ENCODE results near the gene APAF1.
"Not testable (repeated sequence)": the region's sequence is repeated elsewhere in the genome, so short reads cannot be mapped to it uniquely, and the experiment has no call there.

Gene APAF1

DNA sequence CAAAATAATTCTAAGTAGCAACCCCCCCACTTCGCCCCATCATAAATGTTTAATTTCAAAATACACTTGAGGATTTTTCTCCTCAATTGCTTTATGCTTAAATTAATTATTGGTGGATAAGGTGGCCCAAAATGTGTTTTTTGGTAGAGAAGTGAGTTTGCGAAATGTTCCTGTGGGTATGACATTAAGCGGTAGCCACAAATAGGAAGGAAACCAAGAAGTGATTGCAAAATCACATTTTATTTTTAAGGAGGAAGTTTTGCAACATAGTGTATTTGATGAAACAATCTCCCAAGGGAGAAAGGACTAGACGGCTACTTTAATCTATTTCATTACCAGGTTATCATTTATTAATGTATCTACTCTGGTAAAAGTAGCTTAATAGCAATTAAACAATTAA, 26.1 kb upstream of the APAF1 start:
- no peak overlapping the region for H3K4me3 ChIP-seq (replicated peaks; ENCODE audit: low read depth, low read length)
- TF ChIP-seq, protein P1, sequence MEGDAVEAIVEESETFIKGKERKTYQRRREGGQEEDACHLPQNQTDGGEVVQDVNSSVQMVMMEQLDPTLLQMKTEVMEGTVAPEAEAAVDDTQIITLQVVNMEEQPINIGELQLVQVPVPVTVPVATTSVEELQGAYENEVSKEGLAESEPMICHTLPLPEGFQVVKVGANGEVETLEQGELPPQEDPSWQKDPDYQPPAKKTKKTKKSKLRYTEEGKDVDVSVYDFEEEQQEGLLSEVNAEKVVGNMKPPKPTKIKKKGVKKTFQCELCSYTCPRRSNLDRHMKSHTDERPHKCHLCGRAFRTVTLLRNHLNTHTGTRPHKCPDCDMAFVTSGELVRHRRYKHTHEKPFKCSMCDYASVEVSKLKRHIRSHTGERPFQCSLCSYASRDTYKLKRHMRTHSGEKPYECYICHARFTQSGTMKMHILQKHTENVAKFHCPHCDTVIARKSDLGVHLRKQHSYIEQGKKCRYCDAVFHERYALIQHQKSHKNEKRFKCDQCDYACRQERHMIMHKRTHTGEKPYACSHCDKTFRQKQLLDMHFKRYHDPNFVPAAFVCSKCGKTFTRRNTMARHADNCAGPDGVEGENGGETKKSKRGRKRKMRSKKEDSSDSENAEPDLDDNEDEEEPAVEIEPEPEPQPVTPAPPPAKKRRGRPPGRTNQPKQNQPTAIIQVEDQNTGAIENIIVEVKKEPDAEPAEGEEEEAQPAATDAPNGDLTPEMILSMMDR (IDR thresholded peaks at IDR 0.05; ENCODE audit: low read length, missing control alignments) = no peak
- peak; percentile 84 for DNase-seq (ENCODE audit: low read depth)

DNA sequence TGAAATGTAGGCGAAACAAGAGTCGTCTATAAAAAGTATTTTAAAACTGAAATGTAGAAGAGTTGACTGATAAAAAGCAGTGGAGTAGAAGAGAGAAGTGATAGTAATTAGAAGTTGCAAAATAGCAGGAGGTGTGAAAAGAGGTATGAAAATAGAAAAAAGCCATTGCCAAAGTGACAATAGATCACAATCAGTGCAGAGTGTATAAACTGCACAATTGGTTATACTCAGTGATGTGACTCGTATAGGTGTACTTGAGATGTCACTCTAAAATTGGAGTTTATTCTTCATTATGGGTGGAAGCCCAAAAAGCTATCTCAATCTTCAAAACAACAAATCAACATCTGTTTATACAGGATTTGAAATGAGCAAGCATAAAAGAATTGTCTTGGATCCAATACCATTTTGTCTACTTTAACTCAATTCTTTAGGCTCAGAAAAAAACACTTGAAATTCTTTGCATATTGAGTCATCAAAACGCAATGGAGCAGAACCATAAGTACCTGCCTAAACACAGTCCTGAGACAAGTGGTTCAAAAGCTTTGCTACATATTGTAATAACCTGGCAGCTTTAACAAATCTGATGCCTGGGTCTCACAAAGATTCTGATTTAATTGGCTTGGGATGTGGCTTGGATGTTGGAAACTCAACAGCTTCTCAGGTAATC, 9.3 kb upstream of the APAF1 start:
- TF ChIP-seq, protein P1 (IDR thresholded peaks at IDR 0.05; ENCODE audit: low read length, missing control alignments) = no peak

DNA sequence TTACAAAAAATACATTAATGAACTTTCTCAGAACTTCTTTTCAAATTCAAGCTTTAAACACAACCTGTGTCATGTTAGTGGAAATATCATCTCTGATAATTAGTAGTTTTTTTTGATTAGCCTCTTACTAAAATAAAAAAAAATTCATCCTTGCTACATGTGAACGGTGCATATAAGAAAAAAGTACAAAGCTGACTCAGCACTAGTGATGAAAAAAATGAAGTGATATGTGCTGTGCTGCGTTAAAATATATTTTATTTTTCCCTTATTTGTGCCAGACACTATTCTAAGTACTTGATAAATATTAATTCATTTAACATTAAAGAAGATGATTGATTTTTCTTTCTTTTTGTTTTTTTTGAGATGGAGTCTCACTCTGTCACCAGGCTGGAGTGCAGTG, 8.0 kb upstream of the APAF1 start:
- H3K4me3 ChIP-seq (replicated peaks; ENCODE audit: low read depth, low read length) = no peak overlapping the region
- TF ChIP-seq, protein P1 (IDR thresholded peaks at IDR 0.05; ENCODE audit: low read length, missing control alignments) = no peak
- no peak for DNase-seq (ENCODE audit: low read depth)

More for the DNA sequence above, 9.3 kb upstream of the APAF1 start:
- DNase-seq (ENCODE audit: low read depth) = peak; percentile 73
- H3K4me3 ChIP-seq (replicated peaks; ENCODE audit: low read depth, low read length) = no peak overlapping the region

DNA sequence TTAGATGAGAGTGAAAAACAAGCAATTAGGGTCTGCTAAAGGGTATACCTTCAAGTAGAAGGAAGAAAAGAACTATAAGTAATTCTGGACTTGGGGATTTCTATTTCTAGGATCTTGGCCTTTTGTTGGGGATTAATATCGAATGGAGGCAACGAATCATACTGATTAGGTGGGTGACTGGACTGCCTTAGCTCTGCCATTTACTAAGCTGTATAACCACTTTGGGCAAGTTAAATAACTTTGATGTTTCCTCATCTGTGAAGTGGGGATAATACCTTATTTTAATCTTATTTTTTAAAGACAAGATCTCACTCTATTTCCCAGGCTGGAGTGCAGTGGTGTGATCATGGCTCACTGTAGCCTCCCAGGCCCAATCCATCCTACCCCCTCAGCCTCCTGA, 7.1 kb upstream of the APAF1 start:
- TF ChIP-seq, protein P1 (IDR thresholded peaks at IDR 0.05; ENCODE audit: low read length, missing control alignments) = no peak
- no peak overlapping the region for H3K4me3 ChIP-seq (replicated peaks; ENCODE audit: low read depth, low read length)
- DNase-seq (ENCODE audit: low read depth) = no peak

DNA sequence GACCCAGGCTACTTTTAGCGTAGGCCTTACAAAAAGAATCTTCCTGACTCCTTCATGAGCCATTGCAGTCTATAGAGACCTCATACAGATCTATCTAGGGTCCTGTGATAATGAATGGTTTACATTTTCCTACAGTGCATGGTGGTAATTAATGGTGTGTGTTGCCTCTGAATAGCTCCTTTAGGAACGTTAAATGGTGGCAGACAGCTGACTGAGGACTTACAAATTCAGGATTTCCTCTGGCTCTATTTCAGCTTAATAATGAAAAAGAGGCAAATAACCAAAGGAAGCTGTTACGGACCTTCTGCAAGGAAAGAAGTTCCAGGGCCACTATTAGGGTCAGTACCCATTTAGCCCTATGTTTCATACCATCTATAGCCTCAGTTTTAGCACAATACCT, 5.6 kb upstream of the APAF1 start:
- no peak overlapping the region for H3K4me3 ChIP-seq (replicated peaks; ENCODE audit: low read depth, low read length)
- TF ChIP-seq, protein P1 (IDR thresholded peaks at IDR 0.05; ENCODE audit: low read length, missing control alignments) = no peak
- no peak for DNase-seq (ENCODE audit: low read depth)

DNA sequence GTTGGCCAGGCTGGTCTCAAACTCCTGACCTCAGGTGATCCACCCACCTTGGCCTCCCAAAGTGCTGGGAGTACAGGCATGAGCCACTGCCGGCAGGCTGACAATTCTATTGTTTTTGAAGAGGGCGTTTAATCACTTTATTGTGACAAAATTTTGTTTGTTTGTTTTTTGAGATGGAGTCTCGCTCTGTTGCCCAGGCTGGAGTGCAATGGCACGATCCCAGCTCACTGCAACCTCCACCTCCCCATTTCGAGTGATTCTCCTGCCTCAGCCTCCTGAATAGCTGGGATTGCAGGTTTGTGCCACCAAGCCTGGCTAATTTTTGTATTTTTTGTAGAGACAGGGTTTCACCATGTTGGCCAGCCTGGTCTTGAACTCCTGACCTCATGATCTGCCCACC, 2.3 kb upstream of the APAF1 start:
- not testable (repeated sequence) for DNase-seq (ENCODE audit: low read depth)
- peak overlapping the region; percentile 69 for H3K4me3 ChIP-seq (replicated peaks; ENCODE audit: low read depth, low read length)

DNA sequence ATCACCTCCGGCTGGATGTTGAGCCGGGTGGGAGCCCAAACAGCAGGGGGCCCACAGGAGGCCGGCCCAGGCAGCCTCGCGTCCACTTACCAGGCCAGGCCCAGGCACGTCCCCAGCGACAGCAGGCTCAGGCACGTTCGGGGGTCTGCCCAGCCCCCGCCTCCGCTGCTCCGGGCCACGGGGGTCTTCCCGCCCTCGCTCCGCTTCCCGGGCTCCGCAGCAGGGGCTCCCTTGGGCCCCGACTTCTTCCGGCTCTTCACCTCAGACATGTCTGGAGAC, 718 bp upstream of the APAF1 start:
- H3K4me3 ChIP-seq (replicated peaks; ENCODE audit: low read depth, low read length) = peak overlapping the region; percentile 69
- TF ChIP-seq, protein P1 (IDR thresholded peaks at IDR 0.05; ENCODE audit: low read length, missing control alignments) = no peak
- DNase-seq (ENCODE audit: low read depth) = no peak

All from fibroblast of pulmonary artery (primary cell).